ENCODE data around the gene CATSPERE.

- TF ChIP-seq EP300 (IDR thresholded peaks at IDR 0.05) (no peak), POLR2A (IDR thresholded peaks at IDR 0.05) (no peak)
- TF ChIP-seq, protein P1, sequence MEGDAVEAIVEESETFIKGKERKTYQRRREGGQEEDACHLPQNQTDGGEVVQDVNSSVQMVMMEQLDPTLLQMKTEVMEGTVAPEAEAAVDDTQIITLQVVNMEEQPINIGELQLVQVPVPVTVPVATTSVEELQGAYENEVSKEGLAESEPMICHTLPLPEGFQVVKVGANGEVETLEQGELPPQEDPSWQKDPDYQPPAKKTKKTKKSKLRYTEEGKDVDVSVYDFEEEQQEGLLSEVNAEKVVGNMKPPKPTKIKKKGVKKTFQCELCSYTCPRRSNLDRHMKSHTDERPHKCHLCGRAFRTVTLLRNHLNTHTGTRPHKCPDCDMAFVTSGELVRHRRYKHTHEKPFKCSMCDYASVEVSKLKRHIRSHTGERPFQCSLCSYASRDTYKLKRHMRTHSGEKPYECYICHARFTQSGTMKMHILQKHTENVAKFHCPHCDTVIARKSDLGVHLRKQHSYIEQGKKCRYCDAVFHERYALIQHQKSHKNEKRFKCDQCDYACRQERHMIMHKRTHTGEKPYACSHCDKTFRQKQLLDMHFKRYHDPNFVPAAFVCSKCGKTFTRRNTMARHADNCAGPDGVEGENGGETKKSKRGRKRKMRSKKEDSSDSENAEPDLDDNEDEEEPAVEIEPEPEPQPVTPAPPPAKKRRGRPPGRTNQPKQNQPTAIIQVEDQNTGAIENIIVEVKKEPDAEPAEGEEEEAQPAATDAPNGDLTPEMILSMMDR (IDR thresholded peaks at IDR 0.05): no peak
Observed at GRCh38 chr1:244557565-244557964, 96.5 kb downstream of the CATSPERE start.
